Activated CD8-positive, alpha-beta memory T cell treated with anti-CD3 and anti-CD28 coated beads for 1 hour (primary cell): Measurements from ENCODE around the gene RIMS1.

Source experiments
- DNase-seq, 2 donors: peaks; one replicate each; pipeline ENCODE4 v3.0.0-alpha.2; 2020; ENCODE audit warnings: low read depth in 1 of 2; ENCODE audit errors: extremely low read depth in 1 of 2

RIMS1 gene

DNA sequence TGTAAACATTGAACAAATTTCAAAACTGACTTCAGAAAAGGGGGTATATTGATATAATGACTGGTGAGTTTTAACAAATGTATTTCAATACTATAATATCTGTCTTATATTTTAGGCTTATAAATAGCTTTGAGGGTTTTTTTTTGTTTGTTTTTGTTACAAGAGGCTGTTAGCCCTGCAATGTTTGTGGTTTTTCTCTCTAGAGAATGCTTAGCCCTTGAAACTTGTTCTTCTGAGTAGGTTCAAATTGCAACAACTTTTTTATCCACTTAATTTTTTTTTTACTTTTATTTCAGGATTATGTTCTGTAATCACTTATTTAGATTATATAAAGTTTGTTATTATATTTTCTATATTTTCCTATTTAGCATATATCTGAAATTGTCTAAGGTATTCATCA, 333.2 kb downstream of the RIMS1 start:
- DNase-seq, result no peak

DNA sequence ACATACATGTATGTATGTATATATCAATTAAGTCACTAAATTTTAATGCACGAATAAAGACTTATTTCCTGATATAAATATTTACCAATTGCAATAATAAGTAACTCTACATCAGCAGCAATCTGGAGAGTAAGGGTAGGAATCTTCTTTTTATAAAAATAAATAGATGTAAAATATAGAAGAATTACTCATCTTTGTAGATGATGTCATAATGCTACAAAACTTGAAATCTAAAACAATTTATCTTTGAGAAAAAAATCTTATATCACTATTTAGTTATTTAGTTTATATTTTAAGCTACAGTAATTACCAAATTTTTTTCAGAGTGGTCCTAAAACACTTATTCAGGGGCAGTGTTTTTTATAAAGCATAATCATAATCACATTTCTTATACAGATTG, 351.7 kb downstream of the RIMS1 start:
- DNase-seq, result no peak

DNA sequence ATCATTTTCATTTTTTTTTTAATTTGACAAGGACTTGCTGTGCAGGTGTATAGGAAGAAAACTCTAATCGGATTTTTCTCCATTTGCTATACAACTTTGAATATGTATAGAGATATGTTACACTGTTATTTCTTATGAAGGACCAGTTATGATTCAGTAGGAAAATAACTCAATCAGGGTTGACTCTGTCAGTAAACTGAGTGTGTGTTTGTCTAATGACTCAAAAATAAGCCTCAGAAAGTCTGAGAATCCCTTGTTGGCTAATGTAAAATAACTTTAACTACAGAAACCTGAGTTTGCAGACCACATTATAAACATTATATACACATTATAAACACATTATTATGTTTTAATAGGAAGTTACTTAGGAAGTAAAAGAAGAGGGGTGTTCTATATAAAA, 352.6 kb downstream of the RIMS1 start:
- no peak for DNase-seq

DNA sequence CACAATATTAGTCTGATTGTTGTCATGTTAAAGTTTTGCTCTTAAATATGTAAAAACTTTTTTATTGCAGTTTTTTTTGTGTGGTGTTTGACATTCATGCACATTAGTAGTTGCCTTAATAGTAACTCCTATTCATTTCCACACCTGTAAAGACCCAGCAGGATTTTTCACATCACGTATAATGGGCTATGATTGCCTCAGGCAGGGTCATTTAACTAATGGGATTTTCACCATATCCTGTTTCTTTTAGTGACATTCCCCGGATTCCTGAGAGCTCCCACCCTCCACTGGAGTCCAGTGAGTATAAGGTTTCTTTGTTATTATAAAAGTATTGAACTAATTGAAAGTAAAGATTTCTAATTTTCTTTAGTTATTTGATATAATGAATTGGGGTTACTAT, 359.2 kb downstream of the RIMS1 start:
- DNase-seq, result no peak

DNA sequence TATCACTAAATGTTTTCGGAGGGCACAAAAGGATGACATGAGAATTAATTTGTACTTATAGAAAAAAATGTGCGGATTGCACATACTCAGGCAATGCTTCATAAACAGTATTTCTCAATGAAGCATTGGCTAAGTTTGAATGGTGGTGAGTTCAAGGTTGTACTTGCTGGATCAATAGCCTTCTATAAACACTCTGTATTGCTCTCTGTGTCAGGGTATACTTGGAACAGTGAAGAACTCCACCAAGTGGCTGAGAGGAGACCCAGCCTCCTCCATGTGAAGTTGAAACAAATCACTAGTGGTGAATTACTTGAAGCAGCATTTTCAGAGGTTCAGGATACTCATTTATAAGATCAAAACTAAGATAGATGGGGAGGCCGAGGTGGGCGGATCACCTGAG, 360.6 kb downstream of the RIMS1 start:
- DNase-seq, result no peak

DNA sequence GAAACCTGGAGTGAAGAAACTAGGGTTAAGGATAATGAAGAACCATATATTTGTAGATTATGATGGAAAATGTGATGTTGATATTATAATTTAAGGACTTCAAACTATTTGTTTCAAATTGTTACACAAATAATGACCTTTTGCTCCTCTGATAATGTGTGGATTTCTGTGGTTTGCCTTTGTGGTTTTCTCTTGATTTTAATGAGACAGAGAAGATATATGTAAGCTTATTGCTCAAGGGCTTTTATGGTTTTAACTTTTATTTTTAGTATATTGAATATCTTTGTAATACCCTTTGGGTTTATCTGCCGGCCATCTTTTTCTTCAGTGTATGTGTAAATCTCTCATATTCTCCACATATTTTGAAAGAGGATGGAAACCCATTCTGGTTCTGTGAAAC, 362.3 kb downstream of the RIMS1 start:
- DNase-seq, result no peak

DNA sequence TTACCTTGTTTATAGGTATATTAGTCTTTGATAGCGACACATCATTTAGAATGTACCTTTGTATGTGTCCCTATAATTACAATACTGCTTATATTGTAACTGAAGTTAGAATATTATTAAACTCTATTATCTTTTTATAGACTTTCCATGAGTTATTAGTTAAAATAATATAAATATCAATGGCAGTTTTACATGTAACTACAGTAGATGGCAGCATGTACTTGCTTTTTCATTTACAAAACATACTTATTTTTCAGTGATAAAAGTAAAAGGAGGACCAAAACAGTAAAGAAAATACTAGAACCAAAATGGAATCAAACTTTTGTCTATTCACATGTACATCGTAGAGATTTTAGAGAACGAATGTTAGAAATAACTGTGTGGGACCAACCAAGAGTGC, 364.3 kb downstream of the RIMS1 start:
- DNase-seq, result no peak

DNA sequence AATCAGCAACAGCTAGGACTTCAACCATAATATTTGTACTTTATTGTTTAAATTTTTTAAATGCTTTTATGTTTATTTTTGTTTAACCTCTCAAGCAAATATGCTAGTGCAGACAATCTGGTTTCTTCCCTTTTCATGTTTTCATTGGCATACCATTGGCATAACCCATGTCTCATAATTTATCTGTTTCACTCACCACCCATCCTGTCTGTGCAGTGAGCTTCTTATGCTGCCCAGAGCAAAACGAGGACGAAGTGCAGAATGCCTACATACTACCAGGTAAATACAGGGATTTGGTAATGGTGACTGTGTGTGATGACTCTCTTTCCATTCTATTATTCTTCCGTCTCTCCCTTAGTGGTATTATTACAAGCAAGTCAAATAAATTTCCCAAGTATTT, 374.1 kb downstream of the RIMS1 start:
- DNase-seq, result no peak

DNA sequence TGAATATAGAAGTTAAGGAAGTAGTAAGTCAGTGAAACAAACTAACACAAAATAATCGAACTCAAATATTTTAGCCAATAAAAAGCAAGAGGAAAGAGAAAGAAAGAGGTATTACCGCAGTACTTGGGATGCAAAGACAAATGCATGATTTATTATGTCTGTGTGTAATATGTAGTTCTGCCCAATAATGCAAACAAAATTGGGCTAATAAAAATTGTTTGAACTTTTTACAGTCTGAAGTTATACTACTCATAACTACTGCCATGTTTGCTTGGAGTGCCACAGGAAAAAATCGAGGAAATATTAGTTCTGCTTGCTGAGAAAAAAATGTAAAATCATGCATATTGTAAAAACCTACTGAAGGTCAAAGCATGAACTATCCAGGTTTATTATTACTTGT, 375.2 kb downstream of the RIMS1 start:
- no peak for DNase-seq

DNA sequence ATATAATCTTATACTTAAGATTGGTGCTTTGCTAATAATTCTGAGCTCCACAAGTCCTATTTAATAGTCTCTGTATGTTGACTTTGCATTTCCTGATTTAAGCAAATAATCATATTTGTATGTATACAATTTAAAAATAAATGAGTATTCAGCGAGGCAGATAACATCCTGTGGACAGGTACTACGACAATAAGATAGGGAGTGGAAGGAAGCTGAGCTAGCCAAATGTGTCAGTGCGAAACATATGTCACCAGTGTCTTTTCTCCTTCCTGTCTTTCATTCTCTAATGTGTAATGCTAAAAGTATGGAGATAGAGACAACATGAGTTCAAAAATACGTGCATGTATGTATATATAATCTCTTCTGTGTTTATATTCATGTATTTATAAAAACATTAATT, 375.9 kb downstream of the RIMS1 start:
- no peak for DNase-seq

DNA sequence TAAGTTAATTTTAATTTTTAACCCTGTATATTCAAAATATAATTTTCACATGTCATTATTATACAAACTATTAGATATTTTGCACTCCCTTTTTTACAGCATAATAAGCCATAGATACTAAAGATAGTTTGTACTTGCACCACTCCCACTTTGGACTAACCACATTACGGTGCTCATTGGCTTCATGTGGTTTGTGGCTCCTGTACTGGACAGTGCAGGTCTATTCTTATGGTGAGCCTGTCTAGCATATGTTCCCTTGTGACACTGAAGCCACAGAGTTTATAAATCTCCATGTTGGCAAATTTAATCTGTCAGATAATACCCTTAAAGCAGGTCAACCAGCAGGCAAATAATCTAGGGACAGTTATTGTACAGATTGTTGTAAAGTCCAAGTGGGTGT, 381.1 kb downstream of the RIMS1 start:
- DNase-seq, result no peak

DNA sequence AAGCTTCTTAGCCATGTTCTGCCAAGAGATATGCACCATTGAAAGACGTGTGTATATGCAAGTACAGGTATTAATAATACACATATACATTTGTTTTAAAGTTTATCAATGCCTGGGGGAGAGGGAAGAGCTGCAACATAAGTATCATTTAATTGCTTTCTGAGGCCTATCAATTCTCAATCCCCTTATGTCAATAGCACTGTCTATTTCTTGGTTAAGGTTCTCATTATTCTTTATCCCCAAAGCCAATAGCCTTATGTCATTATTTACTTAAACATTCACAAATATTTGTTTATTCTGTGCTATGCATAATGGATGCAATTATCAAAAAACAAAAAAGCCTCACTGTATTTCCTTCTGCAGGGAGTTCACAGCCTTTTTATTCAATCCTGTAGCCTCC, 385.2 kb downstream of the RIMS1 start:
- no peak for DNase-seq

DNA sequence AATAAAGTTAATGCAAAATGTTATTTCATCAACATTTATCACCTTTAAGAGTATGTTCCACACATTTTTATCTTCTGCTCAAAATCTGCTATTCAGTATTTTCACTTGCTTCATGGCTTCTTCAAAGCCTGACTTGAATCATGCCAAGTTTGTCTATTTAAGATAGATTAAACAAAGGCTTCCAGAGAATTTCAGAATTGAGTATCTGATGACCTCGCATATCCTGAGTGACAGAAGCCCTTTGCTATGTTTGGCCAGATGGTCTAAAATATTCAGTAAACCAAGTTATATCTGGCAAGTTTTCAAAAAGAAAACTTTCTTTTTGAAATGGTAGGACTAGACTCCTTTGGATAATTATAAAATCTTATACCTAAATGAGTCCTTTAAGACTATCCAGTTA, 386.6 kb downstream of the RIMS1 start:
- DNase-seq, result no peak

DNA sequence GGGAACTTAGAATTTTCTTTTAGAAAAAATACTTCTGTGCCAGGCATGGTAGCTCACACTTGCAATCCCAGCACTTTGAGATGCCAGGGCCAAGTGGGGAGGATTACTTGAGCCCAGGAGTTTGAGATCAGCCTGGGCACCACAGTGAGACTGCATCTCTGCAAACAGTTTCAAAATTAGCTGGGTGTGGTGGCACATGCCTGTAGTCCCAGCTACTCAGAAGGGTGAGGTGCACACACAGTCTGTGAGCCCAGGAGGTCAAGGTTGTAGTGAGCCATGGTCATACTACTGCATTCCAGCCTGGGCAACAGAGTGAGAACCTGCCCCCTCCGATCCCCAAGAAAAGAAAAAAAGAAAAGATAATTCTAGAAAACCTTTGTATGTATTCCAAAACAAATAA, 389.5 kb downstream of the RIMS1 start:
- DNase-seq, result no peak

DNA sequence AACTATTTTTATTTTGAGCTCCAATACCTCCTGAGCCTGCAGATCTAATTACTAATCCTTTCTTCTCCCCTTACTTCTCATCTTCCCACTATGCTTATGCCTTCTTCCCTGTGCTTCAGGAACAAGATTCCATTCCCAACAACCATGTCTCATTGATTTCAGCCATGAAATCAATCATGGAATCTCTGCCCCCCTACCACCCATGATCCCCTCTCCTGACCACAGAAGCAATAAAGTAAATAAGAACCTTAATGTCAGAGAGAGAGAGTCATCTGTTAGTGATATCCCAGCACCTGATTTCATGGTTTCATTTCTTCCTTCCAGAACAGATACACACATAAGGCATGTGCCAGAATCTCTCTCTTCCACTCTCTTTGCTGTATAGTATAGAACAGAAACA, 395.9 kb downstream of the RIMS1 start:
- DNase-seq, result no peak

DNA sequence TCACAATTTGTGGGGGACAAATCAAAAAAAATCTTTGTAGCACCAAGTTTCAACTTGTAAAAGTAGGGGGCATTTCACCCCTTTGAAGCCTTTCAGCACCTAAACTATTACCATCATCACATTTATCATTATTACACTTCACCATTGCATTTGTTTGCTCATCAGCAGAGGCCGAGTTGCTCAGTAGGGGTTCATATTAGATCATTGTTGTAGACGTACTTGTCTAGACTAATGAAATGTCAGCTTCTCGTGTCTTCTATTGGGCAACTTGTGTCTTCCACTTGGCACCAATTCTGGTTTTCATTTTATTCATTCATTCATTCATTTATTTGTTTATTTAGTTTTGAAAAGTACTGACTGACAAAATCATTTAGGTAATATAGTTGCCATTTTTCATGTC, 397.2 kb downstream of the RIMS1 start:
- no peak for DNase-seq

DNA sequence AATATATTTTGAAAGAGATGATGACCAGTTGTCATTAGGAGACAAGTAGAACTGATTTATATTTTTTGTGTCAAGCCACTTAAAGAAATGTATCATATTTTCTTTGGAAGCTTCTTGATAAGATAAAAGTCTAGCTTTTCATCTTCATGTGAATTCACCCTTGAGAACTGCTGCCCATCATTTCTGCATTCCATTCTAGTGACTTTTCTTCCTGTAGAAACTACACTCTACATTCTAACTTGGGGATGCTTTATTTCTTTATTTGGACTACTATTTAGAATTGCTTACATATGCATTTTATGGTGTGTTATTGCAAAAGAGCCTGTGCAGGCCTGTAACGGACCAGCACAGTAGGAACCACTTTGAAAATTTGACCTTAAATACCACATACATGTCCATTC, 400.6 kb downstream of the RIMS1 start:
- no peak for DNase-seq

DNA sequence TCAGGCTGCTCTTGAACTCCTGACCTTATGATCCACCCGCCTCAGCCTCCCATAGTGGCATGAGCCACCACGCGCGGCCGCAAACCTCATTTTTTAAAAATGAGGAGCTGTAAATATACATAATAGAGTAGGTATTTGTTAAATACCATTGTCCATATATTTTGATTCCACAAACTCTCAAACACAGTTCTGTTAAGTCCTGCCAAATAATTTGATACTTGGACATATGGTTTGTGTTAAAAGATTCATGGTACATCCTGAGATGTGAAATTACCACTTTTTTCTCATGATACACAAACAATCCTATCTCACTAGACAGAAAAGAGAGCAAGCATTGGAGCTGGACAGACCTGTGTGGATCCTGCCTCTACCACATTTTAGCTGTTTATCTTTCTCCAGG, 401.5 kb downstream of the RIMS1 start:
- no peak for DNase-seq

DNA sequence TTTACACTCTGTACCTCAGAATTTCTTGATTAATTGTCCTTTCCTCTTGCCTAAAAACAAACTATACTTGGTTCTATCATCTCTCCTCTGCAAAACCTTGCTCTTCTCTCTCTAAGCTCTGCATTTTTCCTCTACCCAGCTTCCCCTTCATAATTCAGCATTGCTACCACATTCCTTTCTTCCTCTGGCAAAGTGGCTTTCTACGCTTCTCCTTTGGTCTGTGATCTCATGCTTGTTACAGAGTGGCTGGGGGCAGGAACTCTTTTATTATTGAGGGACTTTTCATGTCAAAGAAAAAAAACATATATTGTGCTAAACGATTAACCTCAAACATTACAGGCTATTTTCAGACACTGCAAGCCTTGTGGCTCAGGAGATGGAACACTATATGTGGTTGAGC, 402.2 kb downstream of the RIMS1 start:
- no peak for DNase-seq

DNA sequence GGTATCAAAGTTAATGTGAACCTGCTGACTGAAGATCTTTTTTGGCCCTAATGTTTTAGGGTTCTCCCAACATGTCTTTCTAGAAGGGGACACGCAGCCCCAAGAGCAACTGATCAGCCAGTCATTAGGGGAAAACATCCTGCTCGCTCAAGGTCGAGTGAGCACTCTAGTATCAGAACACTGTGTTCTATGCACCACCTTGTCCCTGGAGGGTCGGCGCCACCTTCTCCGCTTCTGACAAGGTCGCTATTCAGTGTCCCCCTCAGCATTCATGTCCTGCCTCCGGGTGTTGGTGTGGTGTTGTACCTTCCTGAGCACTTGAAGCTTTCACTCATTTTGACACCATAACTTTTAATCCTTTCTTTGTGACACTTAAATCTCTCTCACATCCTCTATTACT, 404.3 kb downstream of the RIMS1 start:
- no peak for DNase-seq

DNA sequence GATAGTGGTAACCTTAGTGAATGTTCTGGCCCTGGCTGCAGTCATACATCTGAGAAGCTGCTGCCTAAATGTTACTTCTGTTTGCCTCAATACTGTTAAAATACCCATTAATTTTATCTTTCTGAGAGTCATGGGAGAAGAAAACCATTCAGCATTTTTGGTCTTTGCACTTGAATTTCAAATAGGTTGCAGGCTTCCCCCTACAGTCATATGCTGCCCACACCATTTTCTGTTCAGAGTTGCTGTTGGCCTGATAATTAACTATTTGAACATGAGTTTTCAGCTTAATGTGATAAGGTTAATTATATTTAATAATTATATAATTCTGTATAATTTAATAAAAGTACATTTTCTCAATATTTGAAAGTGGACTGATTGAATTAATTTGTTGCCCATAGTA, 410.0 kb downstream of the RIMS1 start:
- DNase-seq, result no peak

DNA sequence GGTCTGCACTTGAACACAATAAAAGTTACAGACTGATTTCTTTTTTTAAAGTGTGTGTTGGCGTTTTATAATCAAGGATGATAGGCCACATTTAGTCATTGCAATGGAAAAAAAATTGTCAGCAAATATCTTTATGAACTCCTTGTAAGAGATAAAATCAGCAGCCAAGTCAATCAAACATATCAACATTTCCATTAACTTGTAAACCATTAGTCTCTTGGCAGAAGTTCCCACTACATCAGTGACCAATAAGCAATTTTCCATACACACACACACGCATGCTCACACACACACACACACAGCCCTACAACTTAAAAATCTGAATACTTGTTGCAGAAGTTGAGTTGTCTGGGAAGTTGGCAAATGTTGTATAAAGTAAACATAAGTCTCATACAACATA, 419.6 kb downstream of the RIMS1 start:
- no peak for DNase-seq

DNA sequence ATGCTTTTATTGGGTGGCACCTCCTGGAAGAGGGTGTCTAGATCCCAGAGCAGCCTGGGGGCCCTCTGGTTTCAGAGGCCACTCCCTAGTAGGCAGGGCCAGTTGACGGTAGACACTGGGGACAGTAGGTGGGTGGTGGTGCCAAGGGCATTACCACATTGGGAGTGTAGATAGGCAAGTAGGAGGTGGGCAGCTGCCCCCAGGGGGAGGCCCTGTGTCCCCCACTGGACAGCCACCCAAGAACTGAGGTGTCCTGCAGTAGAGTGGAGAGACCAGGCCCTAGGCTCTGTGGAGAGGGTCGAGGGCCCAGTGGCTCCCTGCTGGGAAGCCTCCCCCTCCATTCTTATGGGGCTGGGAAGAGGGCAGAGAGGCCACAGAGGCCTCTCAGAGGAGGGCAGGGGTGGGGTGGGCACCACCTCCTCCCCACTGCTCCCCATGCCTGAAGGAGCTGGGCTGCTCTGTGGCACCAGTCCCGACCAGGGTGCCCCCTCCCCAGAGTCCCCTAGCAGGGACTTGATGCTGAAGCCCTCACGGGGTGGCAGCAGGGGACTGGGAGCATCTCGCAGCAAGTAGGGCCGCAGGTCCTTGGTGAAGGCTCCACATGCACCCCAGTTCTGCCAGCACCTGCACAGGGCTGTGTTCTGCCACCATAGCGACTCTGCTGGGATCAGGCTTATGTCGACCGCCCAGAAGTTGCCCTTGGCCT, 430.5 kb downstream of the RIMS1 start:
- no peak for DNase-seq

DNA sequence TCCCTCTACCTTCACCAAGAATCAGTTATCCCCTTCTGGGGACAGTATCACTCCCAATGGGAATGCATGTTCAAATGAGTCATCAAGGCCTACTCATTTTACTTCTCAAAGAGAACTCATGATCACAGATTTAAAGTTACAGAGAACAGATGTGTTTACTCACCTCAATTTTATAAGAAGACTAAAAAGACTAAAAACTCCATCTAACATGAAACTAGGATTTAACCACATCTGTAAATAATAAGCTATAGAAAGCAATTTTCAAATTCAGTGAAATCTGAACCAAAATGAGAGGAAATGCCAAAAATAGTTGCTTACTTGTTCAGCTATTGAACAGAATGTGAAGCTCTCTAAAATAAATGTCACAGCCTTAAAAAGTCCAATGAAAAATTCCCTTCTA, 435.4 kb downstream of the RIMS1 start:
- no peak for DNase-seq
